COLO829 (cell line): ENCODE data around the gene INSYN2B.
"Not testable (repeated sequence)": the region's sequence is repeated elsewhere in the genome, so short reads cannot be mapped to it uniquely, and the experiment has no call there.

ENCODE experiments used
- DNase-seq: peaks from one replicate; pipeline ENCODE4 v3.0.0; 2012; ENCODE audit warnings: low spot score

The INSYN2B gene

DNA sequence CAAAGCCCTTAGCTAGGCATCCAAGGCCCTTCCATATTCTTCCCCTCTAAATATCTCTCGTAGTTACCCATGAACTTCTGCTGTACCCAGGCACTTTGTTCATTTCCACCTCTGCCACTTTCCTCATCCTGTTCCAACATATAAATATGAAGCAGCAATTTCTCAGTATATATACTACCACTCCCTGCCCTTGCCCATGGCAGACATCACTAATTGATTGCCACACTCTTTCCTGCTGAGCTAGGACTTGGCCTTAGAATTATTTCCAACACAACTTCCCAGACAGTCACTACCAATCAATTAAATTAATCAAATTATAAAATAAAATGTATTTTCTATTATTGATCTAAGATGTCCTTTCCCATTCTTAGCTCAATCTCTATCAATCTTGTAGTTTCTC is 8.5 kb downstream of the INSYN2B start:
- no peak for DNase-seq

DNA sequence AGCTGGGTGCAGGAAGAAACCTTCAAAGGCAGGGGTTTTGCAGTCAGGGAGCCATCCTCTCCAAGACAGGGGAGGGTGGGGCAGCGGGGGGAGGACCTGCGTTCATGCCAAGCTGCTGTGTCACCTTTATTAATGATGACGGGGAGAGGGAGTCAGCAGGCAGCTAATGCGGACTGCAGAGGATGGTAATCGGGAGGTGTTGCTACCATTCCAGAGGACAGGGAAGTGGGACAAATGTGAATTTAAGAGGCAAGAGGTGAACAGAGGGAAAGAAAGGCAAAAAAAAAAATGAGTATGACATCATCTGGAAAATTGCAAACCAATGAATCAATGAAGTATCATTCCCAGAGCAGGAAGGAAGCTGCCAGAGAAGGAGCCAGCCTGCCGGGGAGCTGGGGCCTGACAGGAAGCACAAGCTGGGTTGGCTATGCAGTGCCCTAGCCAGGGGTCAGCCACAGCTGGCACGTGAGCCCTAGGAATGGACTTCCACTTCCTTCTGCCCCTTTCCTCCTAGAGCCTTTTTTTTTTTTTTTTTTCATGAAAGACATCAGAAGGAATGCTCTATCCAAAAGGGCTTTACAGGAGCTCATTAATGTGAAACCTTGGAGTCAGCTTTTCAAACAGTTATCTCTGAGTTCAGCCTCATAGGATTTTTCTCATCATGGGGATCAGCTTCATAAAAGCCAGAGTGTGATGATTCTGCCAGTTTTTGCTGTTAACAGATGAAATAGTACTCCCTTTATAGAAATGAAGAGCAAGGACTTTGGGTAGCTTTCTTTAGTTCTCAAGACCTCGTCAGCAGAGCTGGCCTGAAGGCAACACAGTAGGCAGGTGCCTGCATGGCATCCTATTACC is 9.2 kb downstream of the INSYN2B start:
- peak; percentile 10 for DNase-seq

DNA sequence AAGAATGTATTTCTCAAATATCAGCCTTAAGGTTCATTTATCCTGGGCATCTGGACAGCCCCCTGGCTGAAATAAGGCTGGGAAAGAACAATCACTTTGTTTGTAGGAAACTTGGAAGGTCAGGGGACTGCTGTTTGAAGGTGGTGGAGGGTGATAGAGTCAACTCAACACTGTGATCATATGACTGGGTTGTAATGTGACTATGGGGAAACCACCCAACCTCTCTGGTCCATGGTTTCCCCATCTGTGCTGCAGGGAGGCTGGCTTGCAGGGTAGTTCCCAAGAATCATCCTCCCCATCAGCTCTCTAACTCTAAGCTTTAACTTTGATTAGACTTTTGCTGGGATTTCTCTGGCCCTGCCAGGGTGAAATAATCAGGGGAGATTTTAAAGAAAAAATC is 10.0 kb downstream of the INSYN2B start:
- DNase-seq, result no peak

DNA sequence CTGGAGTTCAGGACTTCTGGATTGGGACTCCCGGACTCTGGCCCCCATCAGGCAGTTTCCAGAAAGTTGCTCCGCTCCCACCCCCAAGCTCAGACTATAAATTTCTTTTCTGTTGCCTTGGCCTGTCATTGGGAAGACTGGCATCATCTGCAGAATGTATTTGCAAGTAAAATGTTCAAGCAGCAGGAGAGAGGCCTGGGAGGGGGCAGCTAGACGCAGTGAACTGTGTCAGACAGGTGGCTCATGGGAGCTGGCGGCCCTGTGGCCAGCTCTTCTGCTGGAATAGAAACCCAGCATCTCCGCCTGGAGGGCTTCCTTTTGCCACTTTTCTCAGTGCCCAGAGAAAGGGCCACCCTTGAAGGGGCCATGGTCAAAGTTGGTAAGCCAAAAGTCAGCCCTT is 16.0 kb downstream of the INSYN2B start:
- DNase-seq, result no peak

DNA sequence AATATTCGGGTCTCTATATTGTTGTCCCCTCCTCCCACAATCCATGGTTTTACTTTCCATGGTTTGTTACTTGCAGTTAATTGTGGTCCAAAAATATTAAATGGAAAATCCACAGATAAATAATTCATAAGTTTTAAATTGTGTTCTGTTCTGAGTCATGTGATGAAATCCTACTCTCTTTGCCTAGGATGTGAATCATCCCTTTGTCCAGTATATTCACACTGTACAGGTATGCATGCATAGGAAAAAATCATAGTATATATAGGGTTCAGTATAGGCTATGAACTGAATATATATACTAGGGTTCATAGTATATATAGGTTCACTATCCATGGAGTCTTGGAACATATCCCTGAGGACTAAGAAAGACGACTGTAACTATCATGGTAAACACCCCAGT is 19.6 kb downstream of the INSYN2B start:
- no peak for DNase-seq

GRCh38 chr5:169958278-169958677 is 22.0 kb downstream of the INSYN2B start:
- no peak for DNase-seq

DNA sequence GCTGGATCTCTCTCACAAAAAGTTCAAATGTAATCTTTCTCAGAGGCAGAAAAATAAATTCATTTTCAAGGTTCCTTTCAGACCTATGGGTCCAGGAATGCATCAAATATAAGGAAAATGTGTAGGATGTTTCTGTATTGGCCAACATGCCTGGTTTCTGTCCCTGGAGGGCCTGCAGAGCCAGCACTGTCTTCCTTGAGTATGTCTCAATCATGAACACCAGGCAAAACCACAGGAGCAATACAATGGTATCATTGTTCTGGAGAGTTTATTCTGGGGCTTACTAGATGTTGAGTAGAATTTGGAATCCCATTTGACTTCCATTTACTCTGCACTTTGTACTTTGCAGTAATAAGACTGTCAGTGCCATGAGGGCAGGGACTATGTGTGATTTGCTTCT is 23.5 kb downstream of the INSYN2B start:
- DNase-seq, result peak; percentile 78

- DNase-seq, result no peak
Observed at GRCh38 chr5:169956126-169956525, 24.2 kb downstream of the INSYN2B start.

GRCh38 chr5:169954786-169955185 is 25.5 kb downstream of the INSYN2B start:
- DNase-seq, result no peak

- DNase-seq, result not testable (repeated sequence)
Observed at GRCh38 chr5:169953196-169953595, 27.1 kb downstream of the INSYN2B start.

DNA sequence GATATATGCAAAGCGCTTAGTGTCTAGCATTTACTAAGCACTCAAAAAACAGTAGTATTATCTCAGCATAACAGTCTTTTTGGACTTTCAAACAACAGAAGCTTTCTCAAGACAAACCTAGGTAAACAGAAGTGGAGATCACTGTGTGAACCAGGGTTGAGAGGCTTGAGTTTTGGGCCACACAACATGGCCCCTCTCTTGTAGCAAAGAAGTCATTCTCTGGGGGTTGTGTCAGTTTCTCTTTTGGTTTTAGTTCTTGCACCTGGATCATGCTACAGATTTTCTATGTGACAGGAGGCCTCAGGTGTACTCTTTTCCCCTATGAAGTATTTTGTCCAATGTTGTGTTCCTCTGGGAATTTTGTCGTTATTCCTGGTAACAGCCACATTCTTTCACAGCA is 30.0 kb downstream of the INSYN2B start:
- DNase-seq, result no peak

DNA sequence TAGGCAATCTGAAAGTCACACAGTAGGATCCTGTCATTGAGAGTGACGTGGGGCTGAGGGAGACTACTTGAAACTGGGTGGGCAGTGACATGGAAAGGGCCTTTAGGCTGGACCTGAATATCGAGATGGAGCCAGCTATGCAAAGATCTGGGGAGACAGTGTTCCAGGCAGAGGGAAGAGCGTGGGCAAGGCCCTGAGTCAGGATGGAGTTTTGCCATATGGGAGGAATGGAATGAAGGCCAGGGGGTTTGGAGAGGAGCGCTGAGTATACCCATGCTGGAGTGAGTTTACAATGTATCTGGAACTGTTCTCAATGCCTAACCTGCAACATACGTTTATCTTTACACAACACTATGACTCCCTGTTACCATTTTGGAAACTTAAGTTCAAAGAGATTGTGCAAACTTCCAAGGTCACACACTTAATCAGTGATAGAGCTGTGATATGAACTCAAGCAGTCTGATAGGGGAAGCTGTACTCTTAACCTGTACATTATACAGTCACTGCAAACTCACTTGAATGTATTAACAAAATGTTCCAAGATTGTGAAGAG is 33.5 kb downstream of the INSYN2B start:
- DNase-seq, result no peak

DNA sequence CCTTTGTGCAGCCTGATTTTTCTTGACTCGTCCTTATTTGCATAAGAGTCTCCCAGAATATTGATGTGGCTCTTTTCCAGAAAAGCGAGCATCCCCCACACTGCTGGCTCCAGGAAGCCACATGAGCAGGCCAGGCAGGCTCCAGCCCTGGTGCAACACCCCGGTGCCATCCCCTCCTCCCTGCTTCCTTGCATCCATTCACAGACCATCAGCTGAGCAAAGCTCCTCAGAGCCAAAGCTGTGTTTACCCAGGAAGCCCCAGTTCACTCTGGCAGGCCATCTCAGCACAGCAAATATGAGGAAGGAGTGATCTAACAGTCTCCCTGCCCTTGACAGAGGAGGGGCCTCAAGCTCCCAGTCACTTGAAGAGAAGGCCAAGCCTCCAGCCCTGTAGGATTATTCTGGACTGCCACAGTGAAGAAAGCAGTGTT is 34.4 kb downstream of the INSYN2B start:
- DNase-seq, result peak; percentile 7

DNA sequence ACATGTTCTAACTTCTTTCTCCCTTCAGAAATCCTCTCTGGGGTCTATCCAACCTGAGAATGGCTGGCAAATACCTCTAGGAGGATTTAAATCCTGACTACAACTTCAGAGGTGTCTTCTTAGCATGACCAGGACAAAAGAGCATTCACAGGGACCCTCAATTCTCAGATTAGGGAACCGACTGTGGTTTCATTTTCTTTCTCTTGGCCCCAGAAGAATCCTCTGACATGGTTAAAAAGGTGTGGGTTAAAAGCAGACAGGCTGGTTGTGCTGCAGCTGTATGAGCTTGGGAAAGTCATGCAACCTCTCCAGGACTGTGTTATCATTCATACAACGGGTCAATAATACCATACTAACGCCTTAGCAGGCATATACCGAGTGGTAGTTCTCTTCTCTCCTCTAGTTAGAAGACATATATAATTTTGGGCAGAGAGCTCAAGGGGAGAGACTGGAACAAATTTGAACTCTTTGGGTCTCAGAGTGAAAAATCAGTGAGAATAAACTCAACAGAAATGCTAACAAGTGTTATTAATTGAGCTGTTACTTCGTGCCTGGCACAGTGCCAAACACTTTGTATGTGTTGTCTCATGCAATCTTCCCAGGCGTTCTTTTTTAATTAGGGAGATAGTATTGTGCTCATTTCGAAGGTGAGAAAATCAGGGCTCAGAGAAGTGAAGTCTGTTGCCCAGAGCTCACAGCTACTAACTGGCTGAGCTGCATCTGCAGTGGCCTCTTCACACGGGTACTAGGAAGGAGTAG is 35.2 kb downstream of the INSYN2B start:
- DNase-seq, result no peak

DNA sequence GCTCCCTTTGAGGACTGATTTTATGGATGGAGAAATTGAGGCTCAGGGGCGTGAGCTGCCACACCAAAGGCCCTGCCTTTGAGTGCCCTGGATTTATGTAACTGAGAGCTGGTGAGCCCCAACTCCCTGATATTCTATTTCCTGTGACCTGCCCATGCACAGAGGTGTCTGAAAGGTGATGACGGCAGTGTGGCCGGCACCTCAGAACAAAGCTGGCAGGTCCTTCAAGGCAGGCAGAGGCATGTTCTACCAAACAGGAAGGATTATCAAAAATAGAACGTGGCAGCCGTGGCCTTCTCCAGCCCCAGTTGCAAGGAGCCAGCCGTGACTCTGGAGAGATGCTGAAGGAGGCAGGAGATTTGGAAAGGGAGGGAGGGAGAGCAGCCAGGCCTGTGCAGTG is 36.2 kb downstream of the INSYN2B start:
- DNase-seq, result no peak

DNA sequence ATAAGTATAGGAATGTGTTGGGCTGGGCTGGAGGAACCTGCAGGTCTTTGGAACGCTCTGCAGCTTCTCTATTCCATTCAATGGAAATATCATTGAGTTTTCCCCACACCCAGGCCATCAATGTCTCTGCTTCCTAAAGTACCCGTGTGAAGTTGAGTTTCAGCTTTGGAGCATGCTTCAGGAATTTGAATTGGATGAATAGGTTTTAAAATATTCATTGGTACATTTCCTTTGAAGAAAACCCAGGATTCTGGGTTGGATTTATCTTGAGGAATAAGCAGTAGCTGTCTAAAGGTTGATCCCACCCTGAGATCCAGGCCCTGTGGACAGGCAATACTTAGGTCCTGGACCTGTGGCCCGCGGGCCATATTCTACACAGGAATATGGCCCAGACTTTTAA is 37.3 kb downstream of the INSYN2B start:
- DNase-seq, result no peak

DNA sequence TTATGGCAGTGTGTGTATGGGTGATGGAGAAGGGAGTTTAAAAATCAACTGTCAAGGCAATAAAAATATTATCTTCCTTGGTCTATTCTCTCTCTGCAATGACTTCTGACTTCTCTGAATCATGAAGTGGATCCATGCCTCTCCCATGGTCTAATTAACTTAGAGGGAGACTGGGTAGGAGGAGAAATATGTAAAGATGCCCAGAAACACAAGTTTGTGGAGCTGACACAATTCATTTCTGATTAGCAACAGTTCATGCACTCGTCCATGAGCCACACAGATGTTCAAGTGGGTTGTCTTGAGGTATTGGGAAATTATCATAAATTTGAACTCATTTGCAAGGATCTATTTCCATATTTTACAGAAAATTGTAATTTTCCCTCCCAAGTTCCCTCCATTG is 38.1 kb downstream of the INSYN2B start:
- no peak for DNase-seq

GRCh38 chr5:169941542-169941941 is 38.8 kb downstream of the INSYN2B start:
- DNase-seq, result no peak

DNA sequence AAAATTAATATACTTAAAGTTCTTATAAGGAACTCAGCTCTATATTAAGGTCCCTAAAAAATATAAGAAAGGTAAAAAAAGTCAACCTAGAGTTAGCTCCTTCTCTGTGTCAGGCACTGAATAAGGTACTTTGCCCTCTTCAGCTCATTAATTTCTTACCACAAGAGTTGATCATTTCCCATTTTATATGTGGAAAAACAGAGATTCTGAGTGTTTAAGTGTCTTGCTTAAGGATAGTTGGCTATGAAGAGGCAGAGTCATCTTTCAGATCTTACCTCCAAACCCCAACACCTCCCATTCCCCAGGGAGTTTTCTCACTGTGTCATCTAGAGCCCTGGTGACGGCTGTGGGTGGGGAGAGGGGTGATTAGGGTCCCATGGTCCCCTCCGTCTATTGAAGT is 40.6 kb downstream of the INSYN2B start:
- no peak for DNase-seq

DNA sequence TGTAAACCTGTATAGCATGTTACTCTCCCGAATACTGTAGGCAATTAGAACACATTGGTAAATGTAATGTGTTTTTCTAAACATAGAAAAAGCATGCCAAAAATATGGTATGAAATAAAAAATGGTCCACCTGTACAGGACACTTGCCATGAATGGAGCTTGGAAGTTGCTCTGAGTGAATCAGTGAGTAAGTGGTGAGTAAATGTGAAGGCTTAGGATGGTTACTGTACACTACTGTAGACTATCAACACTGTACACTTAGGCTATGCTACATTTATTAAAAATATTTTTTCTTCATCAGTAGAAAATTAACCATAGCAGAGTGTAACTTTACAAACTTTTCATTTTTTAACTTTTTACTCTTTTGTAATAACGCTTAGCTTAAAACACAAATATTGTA is 41.9 kb downstream of the INSYN2B start:
- no peak for DNase-seq

- no peak for DNase-seq
Observed at GRCh38 chr5:169935762-169936161, 44.5 kb downstream of the INSYN2B start.

GRCh38 chr5:169934990-169935389 is 45.3 kb downstream of the INSYN2B start:
- no peak for DNase-seq

- no peak for DNase-seq
Observed at GRCh38 chr5:169933616-169934015, 46.7 kb downstream of the INSYN2B start.
